ENCODE measurements around the gene EXOC3L1. TPM values are rescaled to one million over a fixed set of nuclear protein-coding genes. Genes with fewer than 3 reads are reported as not detected.

Gene EXOC3L1
- total RNA-seq, 1 experiment from 2014 or later, result not detected

GRCh38 chr16:67151431-67152097 is 38.4 kb downstream of the EXOC3L1 start:
- Histone ChIP-seq H3K27ac (peak overlapping the region; percentile 83; the same call in 1 of the 2 replicates), H3K36me3 (peaks cover 48% of the 10 kb centered on the region), H3K27me3 (replicated peaks) (no peaks in the 10 kb centered on the region), H3K4me1 (replicated peaks) (peaks cover 32% of the 10 kb centered on the region), H3K4me3 (peak overlapping the region; percentile 70; the same call in 1 of the 2 replicates), H3K9me3 (replicated peaks) (peaks cover 10% of the 10 kb centered on the region)
- no peak for DNase-seq (ENCODE audit: low read depth in 1 of 2, low spot score in 2 of 2)

GRCh38 chr16:67150833-67151396 is 39.0 kb downstream of the EXOC3L1 start, which contains the start of gene B3GNT9:
TSS of gene B3GNT9 (minus strand) at chr16:67150998. CDS start at chr16:67150485, 513 bp downstream.
- DNase-seq (ENCODE audit: low read depth in 1 of 2, low spot score in 2 of 2), result peak; percentile 85 to 90
- no peaks in the 10 kb centered on the region for H3K27me3 ChIP-seq (replicated peaks)
- H3K4me1 ChIP-seq (replicated peaks), result peaks cover 32% of the 10 kb centered on the region
- H3K36me3 ChIP-seq, result peaks cover 55% of the 10 kb centered on the region
- peak within 1 kb of the TSS; percentile 83 for H3K27ac ChIP-seq
- peak within 1 kb of the TSS; percentile 70 for H3K4me3 ChIP-seq
- peaks cover 10% of the 10 kb centered on the region for H3K9me3 ChIP-seq (replicated peaks)

GRCh38 chr16:67150047-67150832 is 39.7 kb downstream of the EXOC3L1 start:
- peaks cover 61% of the 10 kb centered on the region for H3K36me3 ChIP-seq
- H3K27ac ChIP-seq, result peak overlapping the region; percentile 83
- peak overlapping the region; percentile 70 for H3K4me3 ChIP-seq
- H3K27me3 ChIP-seq (replicated peaks), result no peaks in the 10 kb centered on the region
- peaks cover 10% of the 10 kb centered on the region for H3K9me3 ChIP-seq (replicated peaks)
- peaks cover 28% of the 10 kb centered on the region for H3K4me1 ChIP-seq (replicated peaks)
- DNase-seq (ENCODE audit: low read depth in 1 of 2, low spot score in 2 of 2), result peak; percentile 71 to 78

- H3K27ac ChIP-seq, result no peak overlapping the region
- DNase-seq (ENCODE audit: low read depth in 1 of 2, low spot score in 2 of 2), result no peak
- H3K4me3 ChIP-seq, result peak overlapping the region; percentile 70; the same call in 1 of the 2 replicates
- H3K27me3 ChIP-seq (replicated peaks), result no peaks in the 10 kb centered on the region
- peaks cover 67% of the 10 kb centered on the region for H3K36me3 ChIP-seq
- H3K4me1 ChIP-seq (replicated peaks), result peaks cover 25% of the 10 kb centered on the region
- peaks cover 10% of the 10 kb centered on the region for H3K9me3 ChIP-seq (replicated peaks)
Observed at GRCh38 chr16:67149276-67150046, 40.5 kb downstream of the EXOC3L1 start.

- no peak overlapping the region for H3K27ac ChIP-seq
- no peak overlapping the region for H3K4me3 ChIP-seq
- peaks cover 71% of the 10 kb centered on the region for H3K36me3 ChIP-seq
- H3K27me3 ChIP-seq (replicated peaks), result no peaks in the 10 kb centered on the region
- no peak for DNase-seq (ENCODE audit: low read depth in 1 of 2, low spot score in 2 of 2)
- H3K4me1 ChIP-seq (replicated peaks), result peaks cover 25% of the 10 kb centered on the region
- peaks cover 10% of the 10 kb centered on the region for H3K9me3 ChIP-seq (replicated peaks)
Observed at GRCh38 chr16:67148656-67149275, 41.2 kb downstream of the EXOC3L1 start.

GRCh38 chr16:67148221-67148620 is 41.7 kb downstream of the EXOC3L1 start:
- no peak for DNase-seq (ENCODE audit: low read depth in 1 of 2, low spot score in 2 of 2)
- H3K4me1 ChIP-seq (replicated peaks), result peaks cover 25% of the 10 kb centered on the region
- H3K9me3 ChIP-seq (replicated peaks), result peaks cover 10% of the 10 kb centered on the region
- H3K27ac ChIP-seq, result no peak overlapping the region
- H3K27me3 ChIP-seq (replicated peaks), result no peaks in the 10 kb centered on the region
- H3K4me3 ChIP-seq, result no peak overlapping the region
- peaks cover 75% of the 10 kb centered on the region for H3K36me3 ChIP-seq

GRCh38 chr16:67147437-67148140 is 42.3 kb downstream of the EXOC3L1 start:
- Histone ChIP-seq H3K9me3 (replicated peaks) (peaks cover 10% of the 10 kb centered on the region), H3K36me3 (peaks cover 82% of the 10 kb centered on the region), H3K4me1 (replicated peaks) (peaks cover 25% of the 10 kb centered on the region), H3K4me3 (no peak overlapping the region), H3K27me3 (replicated peaks) (no peaks in the 10 kb centered on the region), H3K27ac (no peak overlapping the region)
- DNase-seq (ENCODE audit: low read depth in 1 of 2, low spot score in 2 of 2), result no peak

GRCh38 chr16:67146523-67147357 is 43.2 kb downstream of the EXOC3L1 start:
- H3K4me3 ChIP-seq, result no peak overlapping the region

GRCh38 chr16:67145746-67146145 is 44.2 kb downstream of the EXOC3L1 start:
- no peak overlapping the region for H3K4me3 ChIP-seq
- peaks cover 97% of the 10 kb centered on the region for H3K36me3 ChIP-seq
- H3K9me3 ChIP-seq (replicated peaks), result peaks cover 10% of the 10 kb centered on the region
- H3K27ac ChIP-seq, result no peak overlapping the region
- DNase-seq (ENCODE audit: low read depth in 1 of 2, low spot score in 2 of 2), result no peak
- no peaks in the 10 kb centered on the region for H3K27me3 ChIP-seq (replicated peaks)
- H3K4me1 ChIP-seq (replicated peaks), result peaks cover 15% of the 10 kb centered on the region

More at GRCh38 chr16:67146523-67147357, 43.2 kb downstream of the EXOC3L1 start:
- peaks cover 90% of the 10 kb centered on the region for H3K36me3 ChIP-seq
- no peak overlapping the region for H3K27ac ChIP-seq
- no peaks in the 10 kb centered on the region for H3K27me3 ChIP-seq (replicated peaks)
- peaks cover 10% of the 10 kb centered on the region for H3K9me3 ChIP-seq (replicated peaks)
- peaks cover 25% of the 10 kb centered on the region for H3K4me1 ChIP-seq (replicated peaks)
- DNase-seq (ENCODE audit: low read depth in 1 of 2, low spot score in 2 of 2), result no peak

GRCh38 chr16:67144943-67145342 is 45.0 kb downstream of the EXOC3L1 start:
- peaks cover 97% of the 10 kb centered on the region for H3K36me3 ChIP-seq
- no peak for DNase-seq (ENCODE audit: low read depth in 1 of 2, low spot score in 2 of 2)
- H3K27ac ChIP-seq, result no peak overlapping the region
- H3K4me1 ChIP-seq (replicated peaks), result peaks cover 7% of the 10 kb centered on the region
- H3K27me3 ChIP-seq (replicated peaks), result no peaks in the 10 kb centered on the region
- H3K4me3 ChIP-seq, result no peak overlapping the region
- H3K9me3 ChIP-seq (replicated peaks), result peaks cover 8% of the 10 kb centered on the region

GRCh38 chr16:67142342-67142741 is 47.6 kb downstream of the EXOC3L1 start:
- H3K36me3 ChIP-seq, result peaks cover 88% of the 10 kb centered on the region
- no peak for DNase-seq (ENCODE audit: low read depth in 1 of 2, low spot score in 2 of 2)
- H3K27ac ChIP-seq, result no peak overlapping the region

GRCh38 chr16:67141391-67141790 is 48.5 kb downstream of the EXOC3L1 start:
- Histone ChIP-seq H3K4me1 (replicated peaks) (no peaks in the 10 kb centered on the region), H3K9me3 (replicated peaks) (no peaks in the 10 kb centered on the region; the same call in 1 of the 2 replicates), H3K4me3 (no peak overlapping the region), H3K27me3 (replicated peaks) (no peaks in the 10 kb centered on the region), H3K36me3 (peaks cover 87% of the 10 kb centered on the region), H3K27ac (no peak overlapping the region)
- no peak for DNase-seq (ENCODE audit: low read depth in 1 of 2, low spot score in 2 of 2)

More at GRCh38 chr16:67142342-67142741, 47.6 kb downstream of the EXOC3L1 start:
- H3K4me1 ChIP-seq (replicated peaks), result no peaks in the 10 kb centered on the region
- no peaks in the 10 kb centered on the region; the same call in 1 of the 2 replicates for H3K9me3 ChIP-seq (replicated peaks)
- H3K27me3 ChIP-seq (replicated peaks), result no peaks in the 10 kb centered on the region
- no peak overlapping the region for H3K4me3 ChIP-seq

All from SJSA1 (cell line).